Measurements from ENCODE around the gene MICALL1.
"Not testable (repeated sequence)": the region's sequence is repeated elsewhere in the genome, so short reads cannot be mapped to it uniquely, and the experiment has no call there.

Gene MICALL1

GRCh38 chr22:37951305-37951704 lies 45.2 kb downstream of the MICALL1 start:
- no peak overlapping the region for H3K4me3 ChIP-seq (ENCODE audit: low read depth, low read length)
- no peak overlapping the region for H3K27ac ChIP-seq
- no peak for DNase-seq
- H3K9me3 ChIP-seq (ENCODE audit: severe bottlenecking) = no peaks in the 10 kb centered on the region
- 0 out of 2 replicates have a peak, but pooled peaks have one; percentile 3 for TF ChIP-seq CTCF (IDR thresholded peaks at IDR 0.05; ENCODE audit: low read depth, low read length)
- H3K36me3 ChIP-seq = peaks cover 5% of the 10 kb centered on the region; the same call in 1 of the 2 replicates
- no peaks in the 10 kb centered on the region for H3K27me3 ChIP-seq (ENCODE audit: insufficient read depth, low read depth, severe bottlenecking)

DNA sequence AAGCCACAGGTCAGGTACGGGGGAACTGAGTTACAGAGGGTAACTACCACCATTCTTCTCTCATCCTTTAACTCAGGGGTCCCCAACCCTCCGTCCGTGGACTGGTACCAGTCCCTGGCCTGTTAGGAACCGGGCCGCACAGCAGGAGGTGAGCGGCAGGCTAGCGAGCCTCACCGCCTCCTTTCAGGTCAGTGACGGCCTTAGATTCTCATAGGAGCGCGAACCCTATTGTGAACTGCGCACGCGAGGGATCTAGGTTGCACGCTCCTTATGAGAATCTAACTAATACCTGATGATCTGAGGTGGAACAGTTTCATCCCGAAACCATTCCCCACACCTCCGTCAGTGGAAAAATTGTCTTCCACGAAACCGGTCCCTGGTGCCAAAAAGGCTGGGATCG lies 46.5 kb downstream of the MICALL1 start:
- H3K27me3 ChIP-seq (ENCODE audit: insufficient read depth, low read depth, severe bottlenecking); H3K9me3 ChIP-seq (ENCODE audit: severe bottlenecking); DNase-seq; H3K27ac ChIP-seq: not testable (repeated sequence)
- peaks cover 16% of the 10 kb centered on the region for H3K36me3 ChIP-seq
- H3K4me3 ChIP-seq (ENCODE audit: low read depth, low read length) = peak overlapping the region; percentile 83

GRCh38 chr22:37953062-37953436 lies 47.0 kb downstream of the MICALL1 start:
- peak; percentile 19 for DNase-seq
- no peaks in the 10 kb centered on the region for H3K27me3 ChIP-seq (ENCODE audit: insufficient read depth, low read depth, severe bottlenecking)
- H3K27ac ChIP-seq = no peak overlapping the region
- H3K9me3 ChIP-seq (ENCODE audit: severe bottlenecking) = no peaks in the 10 kb centered on the region
- no peak for TF ChIP-seq CTCF (IDR thresholded peaks at IDR 0.05; ENCODE audit: low read depth, low read length)
- H3K36me3 ChIP-seq = peaks cover 18% of the 10 kb centered on the region
- H3K4me3 ChIP-seq (ENCODE audit: low read depth, low read length) = peak overlapping the region; percentile 83

GRCh38 chr22:37953437-37954179 lies 47.5 kb downstream of the MICALL1 start, which contains the start of the genes C22orf23 and POLR2F:
C22orf23 (minus strand) TSS chr22:37953601; CDS start chr22:37953149, 452 bp downstream.
POLR2F (plus strand) TSS chr22:37953699; CDS start chr22:37953788, 89 bp downstream.
- Histone ChIP-seq H3K9me3 (ENCODE audit: severe bottlenecking) (no peaks in the 10 kb centered on the region), H3K27me3 (ENCODE audit: insufficient read depth, low read depth, severe bottlenecking) (no peaks in the 10 kb centered on the region), H3K4me3 (ENCODE audit: low read depth, low read length) (peak within 1 kb of the TSS; percentile 83), H3K27ac (peak within 1 kb of the TSS; percentile 66), H3K36me3 (peaks cover 21% of the 10 kb centered on the region)
- no peak for TF ChIP-seq CTCF (IDR thresholded peaks at IDR 0.05; ENCODE audit: low read depth, low read length)
- peak; percentile 96 for DNase-seq

DNA sequence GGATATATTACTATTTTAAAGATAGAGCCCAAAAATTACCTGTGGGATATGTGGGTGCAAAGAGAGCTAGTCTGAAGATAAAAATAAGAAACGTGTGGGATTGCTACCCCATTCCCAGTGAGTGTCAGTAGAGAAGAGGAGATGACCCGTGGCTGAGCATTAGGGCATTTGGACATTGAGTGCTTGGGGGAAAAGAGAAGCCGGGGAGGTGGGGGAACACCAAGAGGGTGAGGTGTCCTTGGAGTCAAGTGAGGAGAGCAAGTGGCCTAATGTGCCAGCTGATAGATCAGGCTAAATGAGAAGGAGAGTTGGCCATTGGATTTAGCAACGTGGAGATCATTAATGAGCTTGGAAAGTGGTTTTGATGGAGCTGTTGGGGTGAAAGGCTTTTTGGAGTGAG lies 48.6 kb downstream of the MICALL1 start:
- Histone ChIP-seq H3K27me3 (ENCODE audit: insufficient read depth, low read depth, severe bottlenecking) (no peaks in the 10 kb centered on the region), H3K4me3 (ENCODE audit: low read depth, low read length) (no peak overlapping the region), H3K36me3 (peaks cover 30% of the 10 kb centered on the region), H3K9me3 (ENCODE audit: severe bottlenecking) (no peaks in the 10 kb centered on the region), H3K27ac (no peak overlapping the region)
- no peak for DNase-seq
- TF ChIP-seq CTCF (IDR thresholded peaks at IDR 0.05; ENCODE audit: low read depth, low read length) = no peak

GRCh38 chr22:37955825-37956397 lies 49.8 kb downstream of the MICALL1 start:
- H3K27ac ChIP-seq; H3K9me3 ChIP-seq (ENCODE audit: severe bottlenecking); H3K4me3 ChIP-seq (ENCODE audit: low read depth, low read length); DNase-seq; H3K27me3 ChIP-seq (ENCODE audit: insufficient read depth, low read depth, severe bottlenecking): not testable (repeated sequence)
- H3K36me3 ChIP-seq = peaks cover 31% of the 10 kb centered on the region

Measured in WERI-Rb-1 (cell line).